Endometrium (tissue), 2 donors: Measurements from ENCODE around the gene TNRC6C.
"Not testable (repeated sequence)": the region's sequence is repeated elsewhere in the genome, so short reads cannot be mapped to it uniquely, and the experiment has no call there.

Experiments used
- FAIRE-seq: peaks from 2 replicates; lab custom pipeline; 2012; peaks lifted over from hg19 to GRCh38; lab: Jason Lieb, UNC
- donor health status: control.
- donor health status: control.

Gene TNRC6C

DNA sequence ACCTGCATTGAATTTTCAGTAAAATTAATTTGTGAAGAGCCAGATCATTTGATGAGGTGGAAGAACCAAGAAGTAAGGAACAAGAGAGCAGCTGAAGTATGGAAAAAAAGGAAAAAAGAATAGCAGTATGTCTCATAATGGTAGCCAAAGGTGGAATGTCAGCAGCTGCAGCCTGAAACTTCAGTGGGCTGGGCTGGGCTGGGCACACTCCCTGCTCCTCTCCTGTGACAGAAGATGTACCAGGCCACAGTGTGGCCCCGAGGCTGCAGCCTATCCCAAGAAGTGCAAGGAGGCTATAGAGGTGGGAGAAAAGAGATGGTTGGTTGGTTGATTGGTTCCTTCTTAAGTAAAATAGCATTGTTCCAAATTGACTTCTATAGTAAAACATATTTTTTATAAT, 84.5 kb downstream of the TNRC6C start:
- FAIRE-seq = no peak

GRCh38 chr17:78044280-78044835, 85.9 kb downstream of the TNRC6C start:
- FAIRE-seq = no peak

DNA sequence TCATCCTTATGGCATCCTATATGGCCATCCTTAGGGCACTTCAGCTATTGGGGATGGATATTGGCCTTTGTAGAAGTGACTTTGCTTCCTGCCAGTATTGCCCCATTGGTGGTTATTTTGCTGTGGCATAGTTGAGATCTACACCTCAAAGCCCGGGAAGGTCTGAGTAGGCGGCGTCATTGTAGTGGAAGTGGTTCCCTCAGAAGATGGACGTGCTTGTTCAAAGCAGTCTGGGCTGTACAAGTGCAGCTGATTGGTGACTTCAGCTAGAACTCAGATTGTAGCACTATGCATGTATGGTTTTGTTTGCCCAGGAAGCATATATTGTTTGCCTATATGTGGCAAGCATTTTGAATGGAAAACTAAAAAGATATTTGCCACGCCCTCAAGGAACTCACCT, 86.8 kb downstream of the TNRC6C start:
- no peak for FAIRE-seq

DNA sequence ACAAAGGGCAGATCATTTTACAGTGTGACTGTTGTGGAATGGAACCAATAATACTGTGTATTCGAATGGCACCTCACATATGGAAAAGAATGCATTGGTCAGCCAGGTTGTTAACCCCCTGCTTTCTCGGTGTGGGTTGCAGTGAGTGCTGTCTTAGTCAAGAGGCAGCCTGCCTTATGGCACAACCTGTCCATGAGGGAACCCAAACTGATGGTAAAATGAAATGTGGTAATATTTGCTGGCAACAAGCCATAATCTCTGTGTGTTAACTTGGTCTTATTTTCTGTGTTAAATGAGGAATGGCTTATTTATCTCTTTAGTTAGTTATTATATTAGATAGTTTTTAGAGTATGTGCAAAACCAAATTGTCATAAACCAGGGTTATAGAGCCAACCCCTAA, 88.4 kb downstream of the TNRC6C start:
- no peak for FAIRE-seq

GRCh38 chr17:78048346-78049292, 90.1 kb downstream of the TNRC6C start:
- FAIRE-seq = no peak

- no peak for FAIRE-seq
These were observed 91.1 kb downstream of the TNRC6C start for GRCh38 chr17:78049609-78050008.

- FAIRE-seq = no peak
These were observed 92.9 kb downstream of the TNRC6C start for GRCh38 chr17:78051186-78051972.

- no peak for FAIRE-seq
These were observed 95.4 kb downstream of the TNRC6C start for GRCh38 chr17:78053777-78054468.

DNA sequence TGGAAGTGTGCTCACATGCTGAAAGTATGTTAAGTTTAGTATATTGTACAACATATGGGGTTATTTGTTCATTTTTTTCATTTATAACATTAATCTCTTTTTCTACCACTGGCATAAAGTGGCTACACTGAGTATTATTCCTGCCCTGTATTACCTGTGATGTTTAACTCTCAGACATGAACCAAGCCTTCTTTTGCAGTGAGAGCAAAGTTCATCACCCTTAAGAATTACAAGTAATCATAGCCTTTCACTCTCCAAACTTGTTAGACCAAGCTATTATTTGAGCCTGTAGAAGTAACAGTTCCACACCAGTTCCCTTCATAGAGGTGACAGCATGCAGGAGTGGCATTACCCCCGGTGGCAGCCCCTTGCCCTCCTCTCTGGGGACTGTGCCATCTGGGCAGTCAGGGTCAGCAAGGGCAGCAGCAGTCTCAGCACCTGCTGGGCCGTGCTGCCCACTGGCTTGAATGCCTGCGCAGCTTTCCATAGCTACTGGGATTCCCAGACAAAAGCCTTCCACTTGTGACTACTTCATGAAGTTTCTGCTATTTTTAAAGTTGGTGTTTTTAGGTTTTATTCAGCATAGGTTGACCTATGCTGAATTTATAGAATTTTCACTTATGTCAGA, 98.7 kb downstream of the TNRC6C start:
- no peak for FAIRE-seq

DNA sequence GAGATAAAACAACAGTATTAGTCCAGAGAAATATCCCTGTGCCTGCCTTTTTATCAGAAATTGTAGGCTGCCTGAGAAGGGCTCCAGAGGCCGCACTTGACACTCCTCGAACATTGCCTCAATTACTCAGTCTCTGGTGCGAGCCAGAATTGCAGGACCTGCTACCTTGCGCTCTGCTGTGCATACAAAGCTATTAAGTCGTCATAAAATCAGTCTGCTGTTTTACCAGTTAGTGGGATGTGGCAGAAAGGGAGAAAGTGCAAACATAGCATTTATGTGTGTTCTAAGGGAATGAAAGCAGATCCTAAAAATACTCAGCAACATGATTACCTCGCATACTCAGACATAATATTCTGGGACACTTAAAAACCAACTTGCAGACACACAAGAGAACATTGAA, 99.5 kb downstream of the TNRC6C start:
- no peak for FAIRE-seq

GRCh38 chr17:78058581-78058980, 100.1 kb downstream of the TNRC6C start:
- no peak for FAIRE-seq

DNA sequence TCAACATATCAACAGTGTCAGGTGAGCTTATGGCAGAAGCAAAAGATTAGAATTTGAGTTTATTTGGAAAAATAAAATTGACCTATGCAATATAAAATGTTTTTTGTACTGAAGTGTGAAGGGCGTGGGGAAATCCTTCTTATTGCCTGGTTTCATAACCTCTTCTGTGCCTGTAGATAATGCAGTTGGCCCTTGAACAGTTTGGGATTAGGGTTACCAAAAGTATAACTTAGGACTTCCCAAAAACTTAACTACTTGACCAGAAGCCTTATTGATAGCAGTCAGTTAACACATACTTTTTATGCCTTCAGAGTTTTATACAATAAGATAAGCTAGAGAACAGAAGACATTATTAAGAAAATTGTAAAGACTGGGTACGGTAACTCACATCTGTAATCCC, 104.1 kb downstream of the TNRC6C start:
- FAIRE-seq = no peak

DNA sequence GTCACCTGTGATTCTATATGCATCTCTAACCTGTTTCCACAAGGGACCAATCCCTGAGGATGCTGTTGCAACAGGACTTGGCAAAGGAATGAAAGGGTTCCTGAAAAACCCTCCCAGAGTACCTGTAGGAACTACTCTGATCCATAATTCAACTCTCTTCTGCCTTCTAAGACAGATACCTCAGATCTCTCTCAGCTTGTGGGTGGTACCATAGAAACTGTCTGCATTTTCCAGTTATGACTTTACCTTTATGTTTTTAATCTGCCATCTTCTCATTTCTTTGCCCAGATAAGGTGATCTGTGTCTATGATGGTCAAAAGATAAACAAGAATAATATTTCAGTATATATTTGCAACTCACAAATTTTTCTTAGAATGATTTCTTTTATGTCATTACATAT, 105.0 kb downstream of the TNRC6C start:
- no peak for FAIRE-seq

DNA sequence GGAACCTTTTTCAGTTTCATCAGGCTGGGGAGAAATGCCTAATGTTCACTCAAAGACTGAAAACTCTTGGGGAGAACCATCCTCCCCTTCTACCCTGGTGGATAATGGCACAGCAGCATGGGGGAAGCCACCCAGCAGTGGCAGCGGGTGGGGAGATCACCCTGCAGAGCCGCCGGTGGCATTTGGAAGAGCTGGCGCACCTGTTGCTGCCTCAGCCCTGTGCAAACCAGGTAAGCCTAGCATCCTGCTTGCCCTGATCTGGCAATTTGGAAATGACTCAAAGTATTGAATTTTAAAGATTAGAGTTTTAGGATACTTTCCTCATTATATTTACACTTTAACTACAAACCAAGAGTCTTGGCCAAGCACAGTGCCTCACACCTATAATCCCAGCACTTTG, 106.2 kb downstream of the TNRC6C start:
- FAIRE-seq = no peak

- not testable (repeated sequence) for FAIRE-seq
These were observed 108.5 kb downstream of the TNRC6C start for GRCh38 chr17:78066976-78067375.

GRCh38 chr17:78069695-78070094, 111.2 kb downstream of the TNRC6C start:
- no peak for FAIRE-seq

DNA sequence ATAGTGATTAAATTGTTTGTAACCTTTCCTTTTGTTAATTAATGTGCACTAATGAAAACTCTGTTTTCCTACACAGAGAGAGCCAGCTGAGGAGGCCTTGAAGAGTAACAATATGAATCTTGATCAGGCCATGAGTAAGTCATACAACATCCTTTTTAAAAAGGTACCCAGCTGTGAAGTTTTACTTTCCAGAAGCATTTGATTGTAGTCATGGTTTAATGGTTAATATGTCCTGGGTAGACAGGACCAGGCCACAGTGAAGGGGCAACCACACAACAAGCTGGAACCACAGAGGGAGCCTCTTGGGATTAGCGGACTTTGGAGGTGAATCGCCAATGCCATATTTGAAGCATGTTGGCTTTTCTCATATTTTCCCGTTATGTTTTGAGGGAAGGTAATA, 114.5 kb downstream of the TNRC6C start:
- no peak for FAIRE-seq

GRCh38 chr17:78075011-78075410, 116.5 kb downstream of the TNRC6C start:
- no peak for FAIRE-seq

GRCh38 chr17:78075545-78075944, 117.0 kb downstream of the TNRC6C start:
- no peak for FAIRE-seq

DNA sequence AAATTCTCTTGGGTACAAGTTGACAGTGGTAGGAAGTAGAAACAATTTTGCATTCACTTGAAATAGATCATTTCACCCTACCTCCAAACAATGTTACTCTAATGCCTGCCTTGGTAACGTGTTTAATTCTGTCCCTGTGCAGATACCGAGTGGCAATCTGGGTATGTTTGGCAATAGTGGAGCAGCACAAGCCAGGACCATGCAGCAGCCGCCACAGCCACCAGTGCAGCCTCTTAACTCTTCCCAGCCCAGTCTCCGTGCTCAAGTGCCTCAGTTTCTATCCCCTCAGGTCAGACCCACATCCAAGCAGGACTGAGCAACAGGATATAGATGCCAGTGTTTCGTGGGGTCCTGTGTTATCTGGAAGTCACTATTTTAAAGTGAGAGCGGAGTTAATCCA, 120.8 kb downstream of the TNRC6C start:
- FAIRE-seq = no peak

DNA sequence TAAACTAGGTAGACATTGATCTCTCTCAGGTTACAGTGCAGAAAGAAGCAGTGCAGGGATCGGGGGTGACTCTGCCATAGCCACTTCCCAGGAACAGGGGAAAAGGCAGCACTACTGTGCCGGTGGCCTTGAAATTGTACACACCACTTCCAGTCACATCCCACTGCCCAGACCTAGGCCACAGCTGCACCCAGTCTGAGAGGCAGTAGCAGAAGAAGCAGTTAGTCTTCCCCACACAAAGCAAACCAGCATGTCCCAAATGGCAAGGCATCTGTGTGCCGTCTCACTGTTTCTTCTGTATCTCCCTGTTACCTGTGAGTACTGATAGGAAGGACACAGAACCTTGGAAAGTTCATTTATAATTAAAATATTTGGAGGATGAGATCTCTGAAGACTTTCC, 123.0 kb downstream of the TNRC6C start:
- FAIRE-seq = no peak

- not testable (repeated sequence) for FAIRE-seq
These were observed 123.9 kb downstream of the TNRC6C start for GRCh38 chr17:78082355-78082872.
